HepG2 (cell line): ENCODE data around the gene SNX7. TPM values are rescaled to one million over a fixed set of nuclear protein-coding genes. Genes with fewer than 3 reads are reported as not detected.

Experiments used
- ATAC-seq: fragments of 200-7000 bp; cut with Tn5 transposase; 3 replicates; pipeline ENCODE4 v1.9.1; 2020; ENCODE audit warnings: mild to moderate bottlenecking, moderate library complexity
- BruUV-seq: library from RNA; stranded (reverse); fragments of 400-500 nt; replicated peaks from 2 replicates; lab custom pipeline; 2021; lab: Mats Ljungman, UMichigan
- CTCF ChIA-PET: fragments of 300-600 bp; formaldehyde crosslinking; extraction: SDS; loops from one replicate; lab custom pipeline; 2021; ENCODE audit warnings: low total read pairs, inconsistent platforms, low intra/inter-chr PET ratio; lab: Yijun Ruan, JAX
- POLR2A ChIA-PET: fragments of 350-600 bp; sonication (Branson Sonifier 250); formaldehyde crosslinking; loops from one replicate; lab custom pipeline; 2020; ENCODE audit warnings: antibody characterized with exemption, inconsistent platforms; lab: Yijun Ruan, JAX
- DNase-seq: peaks from one replicate; pipeline ENCODE4 v3.0.0-alpha.2; 2015; ENCODE audit warnings: low spot score
- FAIRE-seq: peaks from 3 replicates; lab custom pipeline; 2011; peaks lifted over from hg19 to GRCh38; lab: Jason Lieb, UNC
- H2AFZ ChIP-seq: one replicate; pipeline ENCODE4 v1.6.1; 2011; ENCODE audit warnings: low read length, inconsistent platforms
- H3K27ac ChIP-seq: fragments of 300-600 bp; 3 replicates; pipeline ENCODE4 v1.8.0; 2011; ENCODE audit warnings: mixed run types, mild to moderate bottlenecking, mixed read lengths, low read length, inconsistent platforms; ENCODE audit not compliant: insufficient read depth; ENCODE audit errors: extremely low read length
- H3K27me3 ChIP-seq, 2 experiments: fragments of 200-600 bp in 1 of 2; 2 replicates in 1 of 2; 3 replicates in 1 of 2; pipeline versions ENCODE4 v1.6.0 to v1.8.0; 2011; ENCODE audit warnings: low read length in 2 of 2, mild to moderate bottlenecking in 2 of 2, moderate library complexity in 2 of 2, inconsistent platforms in 1 of 2; ENCODE audit not compliant: insufficient read depth in 2 of 2, control insufficient read depth in 1 of 2
- H3K36me3 ChIP-seq, 2 experiments: fragments of 200-600 bp in 1 of 2; replicated peaks in 1 of 2; 2 replicates in 1 of 2; 3 replicates in 1 of 2; pipeline versions ENCODE4 v1.5.1 to v1.8.0; 2011; ENCODE audit warnings: low read length in 2 of 2, inconsistent platforms in 1 of 2; ENCODE audit not compliant: insufficient read depth in 2 of 2, control insufficient read depth in 1 of 2
- H3K4me1 ChIP-seq: 2 replicates; pipeline ENCODE4 v1.5.1; 2012; ENCODE audit warnings: low read length, inconsistent platforms; ENCODE audit not compliant: insufficient read depth
- H3K4me2 ChIP-seq: 2 replicates; pipeline ENCODE4 v1.6.0; 2011; ENCODE audit warnings: low read depth, low read length, inconsistent platforms
- H3K4me3 ChIP-seq, 3 experiments: fragments of 200-600 bp in 1 of 3; sonication (generic), shearing (Covaris generic) in 1 of 3; replicated peaks in 1 of 3; 2 replicates each; pipeline ENCODE4 v1.5.1; 2011 to 2016; ENCODE audit warnings: low read length in 3 of 3, inconsistent platforms in 2 of 3, low read depth in 2 of 3, mild to moderate bottlenecking in 2 of 3, control low read depth in 1 of 3, mixed read lengths in 1 of 3; ENCODE audit not compliant: insufficient read depth in 1 of 3
- H3K79me2 ChIP-seq: one replicate; pipeline ENCODE4 v1.6.1; 2011; ENCODE audit warnings: low read length, inconsistent platforms; ENCODE audit not compliant: insufficient read depth
- H3K9ac ChIP-seq: 2 replicates; pipeline ENCODE4 v1.6.0; 2011; ENCODE audit warnings: mild to moderate bottlenecking, low read depth, low read length, inconsistent platforms; ENCODE audit not compliant: insufficient read depth
- H3K9me3 ChIP-seq: 2 replicates; pipeline ENCODE4 v1.5.1; 2012; ENCODE audit warnings: mild to moderate bottlenecking, low read length
- H4K20me1 ChIP-seq: 2 replicates; pipeline ENCODE4 v1.6.0; 2011; ENCODE audit warnings: inconsistent platforms, mild to moderate bottlenecking, low read length, moderate library complexity; ENCODE audit not compliant: insufficient read depth
- ERF ChIP-seq: IDR thresholded peaks from 2 replicates; pipeline ENCODE4 v1.6.1; 2018; ENCODE audit warnings: missing biosample characterization, missing genetic modification reagents
- KLF16 ChIP-seq, 2 experiments: sonication (generic) in 1 of 2; formaldehyde crosslinking in 1 of 2; IDR thresholded peaks; 2 replicates each; pipeline versions ENCODE4 v1.6.1 to v1.8.0; 2016 to 2023; ENCODE audit warnings: missing genetic modification reagents in 2 of 2, missing compliant biosample characterization in 1 of 2
- PHF21A ChIP-seq: sonication (generic); formaldehyde crosslinking; IDR thresholded peaks from 2 replicates; pipeline ENCODE4 v1.5.0; 2020; ENCODE audit warnings: mild to moderate bottlenecking, missing genetic modification reagents
- PREB ChIP-seq: sonication (generic); formaldehyde crosslinking; IDR thresholded peaks from 2 replicates; pipeline ENCODE4 v1.4.0; 2020; ENCODE audit warnings: missing genetic modification reagents
- PRMT3 ChIP-seq: sonication (generic); formaldehyde crosslinking; IDR thresholded peaks from 2 replicates; pipeline ENCODE4 v1.8.1; 2022; ENCODE audit warnings: low read depth, mild to moderate bottlenecking, moderate library complexity, missing genetic modification reagents, borderline replicate concordance
- SUZ12 ChIP-seq: fragments of 150-350 bp; IDR thresholded peaks from 2 replicates; pipeline ENCODE4 v1.6.1; 2014; ENCODE audit warnings: low read depth, low read length
- ZMYM4 ChIP-seq: sonication (generic); formaldehyde crosslinking; IDR thresholded peaks from 2 replicates; pipeline ENCODE4 v1.8.1; 2023; ENCODE audit warnings: mild to moderate bottlenecking, missing genetic modification reagents
- WGBS: methylation state at CpG from one replicate; pipeline ENCODE4 v1.1.6; 2017; ENCODE audit warnings: low lambda C conversion rate; 5-methylcytosine and 5-hydroxymethylcytosine counted together
- in situ Hi-C: cut with HindIII; loops from 2 replicates; pipeline ENCODE4 v1.10.0; 2017; ENCODE audit warnings: low pct_unique_long_range_greater_than_20kb; ENCODE audit not compliant: extremely low pct_ligation_motif_present
- intact Hi-C: fragments of 100-400 bp; cut with micrococcal nuclease; formaldehyde crosslinking; loops from one replicate; pipeline ENCODE4 v1.10.0; 2022; ENCODE audit not compliant: unreplicated experiment
- polyA plus RNA-seq, 8 experiments: library from polyadenylated mRNA; depleted of rRNA in 3 of 8; stranded (reverse) in 7 of 8; unstranded in 1 of 8; fragments of >200 nt; fragmentation: Illumina TruSeq in 4 of 8; extraction: Trizol in 4 of 8; gene quantifications; 2 replicates each; pipeline versions ENCODE4 v1.2.1 to v1.2.3, GENCODE V29; 2011 to 2016; ENCODE audit warnings: low read depth in 4 of 8, missing spikeins in 1 of 8, mixed read lengths in 1 of 8; ENCODE audit not compliant: insufficient read depth in 1 of 8
- total RNA-seq, 5 experiments: library from RNA; depleted of rRNA; stranded (reverse); fragments of >200 nt; fragmentation: Illumina TruSeq; extraction: Trizol; gene quantifications; 2 replicates each; pipeline ENCODE4 v1.2.3, GENCODE V29; 2016; ENCODE audit warnings: low read depth in 1 of 5
- TF ChIP-seq, protein P1 (sequence below): IDR thresholded peaks from 2 replicates; pipeline ENCODE4 v1.6.1; 2016; ENCODE audit warnings: low read depth, missing genetic modification reagents, missing compliant biosample characterization

Gene SNX7
- total and polyA plus RNA-seq, 2 of the 13 experiments (the other 11 are each of a cell fraction or from before 2014, with no cell fraction given) = 14.3 to 33.5 TPM

GRCh38 chr1:98791498-98791897, 130.0 kb downstream of the SNX7 start:
- intact Hi-C loops (no loop called here), in situ Hi-C loops (no loop called here)
- WGBS = 0% methylated on average over 4 of the region's 6 CpGs
- no peak for FAIRE-seq
- Histone ChIP-seq H3K4me2 (no peak overlapping the region), H3K36me3 (no peaks in the 10 kb centered on the region), H3K27me3 (no peaks in the 10 kb centered on the region), H3K27ac (no peak overlapping the region), H3K4me3 (no peak overlapping the region), H4K20me1 (no peaks in the 10 kb centered on the region), H3K4me1 (no peaks in the 10 kb centered on the region), H2AFZ (no peak overlapping the region), H3K9ac (no peak overlapping the region), H3K9me3 (no peaks in the 10 kb centered on the region), H3K79me2 (no peaks in the 10 kb centered on the region)
- CTCF ChIA-PET = no interaction called here
- TF ChIP-seq PRMT3 (CRISPR knock-in tag) = no peak
- TF ChIP-seq ZMYM4 (CRISPR knock-in tag) = no peak
- TF ChIP-seq KLF16 (CRISPR knock-in tag; IDR thresholded peaks at IDR 0.05) = no peak
- TF ChIP-seq ERF (CRISPR knock-in tag) = no peak
- TF ChIP-seq, protein P1, sequence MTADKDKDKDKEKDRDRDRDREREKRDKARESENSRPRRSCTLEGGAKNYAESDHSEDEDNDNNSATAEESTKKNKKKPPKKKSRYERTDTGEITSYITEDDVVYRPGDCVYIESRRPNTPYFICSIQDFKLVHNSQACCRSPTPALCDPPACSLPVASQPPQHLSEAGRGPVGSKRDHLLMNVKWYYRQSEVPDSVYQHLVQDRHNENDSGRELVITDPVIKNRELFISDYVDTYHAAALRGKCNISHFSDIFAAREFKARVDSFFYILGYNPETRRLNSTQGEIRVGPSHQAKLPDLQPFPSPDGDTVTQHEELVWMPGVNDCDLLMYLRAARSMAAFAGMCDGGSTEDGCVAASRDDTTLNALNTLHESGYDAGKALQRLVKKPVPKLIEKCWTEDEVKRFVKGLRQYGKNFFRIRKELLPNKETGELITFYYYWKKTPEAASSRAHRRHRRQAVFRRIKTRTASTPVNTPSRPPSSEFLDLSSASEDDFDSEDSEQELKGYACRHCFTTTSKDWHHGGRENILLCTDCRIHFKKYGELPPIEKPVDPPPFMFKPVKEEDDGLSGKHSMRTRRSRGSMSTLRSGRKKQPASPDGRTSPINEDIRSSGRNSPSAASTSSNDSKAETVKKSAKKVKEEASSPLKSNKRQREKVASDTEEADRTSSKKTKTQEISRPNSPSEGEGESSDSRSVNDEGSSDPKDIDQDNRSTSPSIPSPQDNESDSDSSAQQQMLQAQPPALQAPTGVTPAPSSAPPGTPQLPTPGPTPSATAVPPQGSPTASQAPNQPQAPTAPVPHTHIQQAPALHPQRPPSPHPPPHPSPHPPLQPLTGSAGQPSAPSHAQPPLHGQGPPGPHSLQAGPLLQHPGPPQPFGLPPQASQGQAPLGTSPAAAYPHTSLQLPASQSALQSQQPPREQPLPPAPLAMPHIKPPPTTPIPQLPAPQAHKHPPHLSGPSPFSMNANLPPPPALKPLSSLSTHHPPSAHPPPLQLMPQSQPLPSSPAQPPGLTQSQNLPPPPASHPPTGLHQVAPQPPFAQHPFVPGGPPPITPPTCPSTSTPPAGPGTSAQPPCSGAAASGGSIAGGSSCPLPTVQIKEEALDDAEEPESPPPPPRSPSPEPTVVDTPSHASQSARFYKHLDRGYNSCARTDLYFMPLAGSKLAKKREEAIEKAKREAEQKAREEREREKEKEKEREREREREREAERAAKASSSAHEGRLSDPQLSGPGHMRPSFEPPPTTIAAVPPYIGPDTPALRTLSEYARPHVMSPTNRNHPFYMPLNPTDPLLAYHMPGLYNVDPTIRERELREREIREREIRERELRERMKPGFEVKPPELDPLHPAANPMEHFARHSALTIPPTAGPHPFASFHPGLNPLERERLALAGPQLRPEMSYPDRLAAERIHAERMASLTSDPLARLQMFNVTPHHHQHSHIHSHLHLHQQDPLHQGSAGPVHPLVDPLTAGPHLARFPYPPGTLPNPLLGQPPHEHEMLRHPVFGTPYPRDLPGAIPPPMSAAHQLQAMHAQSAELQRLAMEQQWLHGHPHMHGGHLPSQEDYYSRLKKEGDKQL = no peak
- TF ChIP-seq PREB = no peak
- no peak for TF ChIP-seq PHF21A (CRISPR knock-in tag)
- no peak for TF ChIP-seq SUZ12
- no peak for ATAC-seq
- BruUV-seq = no TSS peak
- POLR2A ChIA-PET = no interaction called here
- DNase-seq = no peak
